Activated gamma-delta T cell treated with anti-CD3 and anti-CD28 coated beads, Interleukin-2, amount 50 U/mL, for 16 hours (primary cell): Measurements from ENCODE around the gene DLG1.

Source experiments
- DNase-seq: peaks from one replicate; pipeline ENCODE4 v3.0.0-alpha.2; 2020; ENCODE audit warnings: low read depth

Gene DLG1

GRCh38 chr3:197298341-197298944 lies at the start of gene DLG1:
DLG1 (minus strand) TSS chr3:197298612; CDS start chr3:197297204, 1,408 bp downstream.
- peak; percentile 75 for DNase-seq

GRCh38 chr3:197348014-197348413 lies 49.6 kb upstream of the DLG1 start:
- DNase-seq = no peak

DNA sequence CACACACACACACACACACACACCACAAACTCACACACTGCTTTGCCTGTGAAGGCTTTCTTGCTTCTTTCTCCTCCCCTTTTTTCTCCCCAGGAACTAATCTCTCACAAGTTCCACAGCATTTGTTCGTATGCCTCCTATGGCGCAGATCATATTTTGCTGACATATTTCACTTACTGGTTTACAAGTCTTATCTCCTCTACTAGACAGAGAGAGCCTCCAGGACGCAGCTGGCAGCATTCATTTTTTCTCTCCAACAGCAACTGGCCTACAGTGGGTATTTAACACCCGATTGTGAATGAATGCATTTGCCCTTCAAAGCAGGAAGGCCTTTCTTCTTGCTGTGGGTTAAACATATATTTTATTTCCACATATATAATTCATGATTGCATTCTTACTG lies 47.0 kb upstream of the DLG1 start:
- DNase-seq = no peak

- DNase-seq = no peak
Measured at GRCh38 chr3:197344582-197345318, 46.3 kb upstream of the DLG1 start.

- no peak for DNase-seq
Measured at GRCh38 chr3:197343656-197344408, 45.4 kb upstream of the DLG1 start.

DNA sequence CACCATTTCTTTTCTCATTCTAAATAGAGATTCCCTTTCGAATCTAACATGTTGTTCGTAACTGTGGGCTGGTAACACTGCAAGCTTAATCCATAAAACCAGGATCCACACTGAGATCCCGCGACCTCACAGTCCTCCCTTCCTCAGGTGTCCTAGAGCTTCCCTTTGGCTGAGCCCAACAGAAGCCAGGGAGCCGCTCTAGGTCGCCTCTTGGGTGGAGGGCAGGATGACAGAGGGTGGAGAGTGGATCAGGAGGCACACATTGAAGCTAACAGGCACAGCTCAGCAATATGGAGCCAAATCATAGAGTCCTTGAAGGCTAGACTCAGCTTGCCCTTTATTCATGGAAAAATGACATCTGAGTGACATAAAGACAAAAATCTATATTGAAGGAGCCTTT lies 44.7 kb upstream of the DLG1 start:
- DNase-seq = no peak

GRCh38 chr3:197340521-197340871 lies 42.1 kb upstream of the DLG1 start:
- no peak for DNase-seq

GRCh38 chr3:197339841-197340520 lies 41.6 kb upstream of the DLG1 start:
- no peak for DNase-seq

- DNase-seq = no peak
Measured at GRCh38 chr3:197338586-197338985, 40.2 kb upstream of the DLG1 start.

DNA sequence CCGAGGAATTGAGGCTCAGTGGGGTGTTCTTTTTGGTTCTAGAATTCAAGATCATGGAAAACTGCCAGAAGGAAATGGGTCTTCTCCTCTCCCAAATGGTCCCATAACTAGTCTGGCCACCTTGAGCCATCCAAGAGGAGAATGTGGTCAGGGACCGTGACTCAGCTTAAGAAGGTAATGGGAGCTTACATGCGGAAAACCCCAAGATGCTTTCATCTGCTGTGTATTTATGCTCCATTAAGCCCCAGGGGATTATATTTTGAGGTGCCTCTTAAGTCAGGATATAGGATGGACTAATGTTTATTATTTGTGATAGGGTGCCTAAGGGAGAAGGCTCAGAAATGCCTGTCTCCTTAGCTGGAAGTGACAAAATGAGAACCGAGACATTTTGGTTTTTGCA lies 39.2 kb upstream of the DLG1 start:
- DNase-seq = no peak

GRCh38 chr3:197337214-197337613 lies 38.8 kb upstream of the DLG1 start:
- DNase-seq = no peak

- DNase-seq = no peak
Measured at GRCh38 chr3:197336348-197336747, 37.9 kb upstream of the DLG1 start.

DNA sequence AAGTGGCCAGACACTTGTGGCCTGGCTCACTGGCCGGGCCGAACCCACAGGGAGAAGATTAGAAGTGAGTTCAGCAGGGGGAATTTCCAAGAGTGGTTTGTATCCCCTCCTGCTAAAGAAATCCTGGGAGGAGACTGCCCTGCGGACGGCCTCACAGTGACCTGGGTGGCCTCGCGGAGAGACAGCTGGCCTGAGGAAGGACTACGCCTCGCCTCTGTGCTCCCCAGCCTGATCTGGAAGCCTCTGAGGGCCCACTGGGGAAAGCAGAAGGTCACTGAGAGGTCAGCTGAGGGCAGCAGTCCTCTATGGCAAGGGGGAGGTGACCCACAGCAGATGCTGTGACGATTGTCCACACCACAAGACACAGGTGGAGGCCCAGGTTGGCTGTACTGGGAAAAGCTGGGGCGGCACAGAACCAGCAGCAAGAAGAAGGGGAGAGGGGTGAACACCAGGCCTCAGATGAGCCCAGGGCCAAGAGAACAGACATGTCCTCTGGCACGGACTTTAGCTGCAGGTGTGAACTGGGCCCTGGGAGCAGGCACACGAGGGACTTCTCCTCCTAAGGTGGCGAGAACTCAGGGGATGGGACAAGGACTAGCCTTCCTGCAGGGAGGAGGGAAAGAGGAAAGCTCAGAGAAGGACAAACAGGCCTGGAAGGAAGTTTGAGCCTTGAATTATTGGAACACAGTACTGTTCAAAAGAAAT lies 37.2 kb upstream of the DLG1 start:
- DNase-seq = no peak

GRCh38 chr3:197333901-197334639 lies 35.7 kb upstream of the DLG1 start:
- no peak for DNase-seq

DNA sequence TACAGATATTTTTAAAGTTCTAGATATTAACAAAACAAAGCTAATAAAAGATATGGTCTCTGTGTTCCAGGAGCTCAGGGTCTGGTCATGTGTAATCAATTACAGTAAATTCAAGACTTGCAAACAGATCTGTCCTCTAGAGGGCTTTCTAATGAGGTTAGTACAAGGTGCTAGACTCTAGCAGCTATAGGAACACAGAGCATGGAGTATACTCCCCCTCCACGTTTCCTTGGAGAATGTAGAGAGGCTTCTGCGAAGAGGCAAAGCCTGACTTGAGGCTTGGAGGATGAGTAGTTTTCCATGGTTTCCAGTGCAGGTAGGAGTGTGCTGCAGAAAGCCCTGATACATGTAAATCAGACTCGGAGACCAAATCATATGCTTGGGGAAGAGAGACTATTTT lies 32.7 kb upstream of the DLG1 start:
- no peak for DNase-seq

- DNase-seq = no peak
Measured at GRCh38 chr3:197329382-197329781, 31.0 kb upstream of the DLG1 start.

- no peak for DNase-seq
Measured at GRCh38 chr3:197328198-197328597, 29.8 kb upstream of the DLG1 start.

DNA sequence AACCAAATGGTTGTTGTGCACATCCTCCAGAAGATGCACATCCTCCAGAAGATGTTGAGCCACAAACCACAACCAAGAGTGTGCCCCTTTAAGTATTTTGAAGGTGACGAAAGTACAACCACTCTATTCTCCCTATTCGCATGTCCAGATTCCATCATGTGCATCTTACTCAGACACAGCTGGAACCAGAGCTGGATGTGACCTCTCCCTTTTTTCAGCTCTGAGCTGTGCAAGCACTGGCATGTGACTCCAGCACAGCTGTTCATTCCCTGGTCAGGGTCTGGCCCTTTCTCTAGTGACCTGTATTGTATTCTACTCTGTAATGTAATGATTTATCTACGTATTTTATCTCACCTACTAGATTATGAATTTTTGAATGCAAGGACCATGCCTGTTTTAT lies 29.3 kb upstream of the DLG1 start:
- DNase-seq = no peak

DNA sequence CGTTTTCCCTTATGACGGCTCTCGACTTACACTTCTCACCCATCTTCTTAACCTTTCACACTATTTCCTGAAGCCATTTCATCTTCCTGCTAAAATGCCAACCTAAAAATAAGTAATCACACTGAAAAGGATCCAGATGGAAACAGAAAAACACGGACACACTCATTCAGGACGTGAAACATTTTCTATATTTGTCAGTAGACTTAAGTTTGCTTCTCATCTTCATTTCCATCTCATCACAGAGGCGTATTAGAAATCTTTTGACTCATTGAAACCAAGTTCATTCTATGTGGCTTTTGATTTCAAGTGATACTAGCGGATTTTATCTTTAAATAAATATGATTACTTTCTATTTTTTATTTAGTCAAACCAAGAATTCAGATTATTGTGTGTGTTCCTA lies 27.4 kb upstream of the DLG1 start:
- DNase-seq = no peak

GRCh38 chr3:197322149-197322548 lies 23.7 kb upstream of the DLG1 start:
- DNase-seq = no peak

DNA sequence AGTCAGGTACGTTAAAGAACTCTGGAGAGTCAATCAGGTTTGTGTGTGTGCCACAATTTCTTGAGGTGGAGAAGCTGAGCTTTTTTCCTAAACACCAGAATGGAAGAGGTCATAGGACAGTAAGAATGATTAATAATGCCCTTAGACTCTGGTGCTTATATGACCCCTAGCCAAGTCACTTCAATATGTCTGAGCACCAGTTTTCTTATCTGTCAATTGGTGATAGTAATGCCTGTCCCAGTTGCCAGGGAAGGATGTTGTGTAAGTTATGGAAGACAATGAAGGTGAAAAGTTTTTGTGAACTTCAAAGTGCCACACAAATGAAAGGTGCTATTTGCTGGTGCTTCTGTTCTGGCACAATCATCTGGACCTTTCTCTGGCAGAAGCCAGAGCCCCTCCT lies 22.2 kb upstream of the DLG1 start:
- DNase-seq = no peak
